HG03095 (cell line): ENCODE results near the gene NPC2.

Source experiments
- ATAC-seq: cut with Tn5 transposase; IDR thresholded peaks from one replicate; pipeline ENCODE4 v1.9.1; 2021; ENCODE audit warnings: moderate library complexity; ENCODE audit not compliant: unreplicated experiment

The NPC2 gene

GRCh38 chr14:74503291-74503937, 10.3 kb upstream of the NPC2 start:
- no peak for ATAC-seq

GRCh38 chr14:74502236-74503019, 9.3 kb upstream of the NPC2 start:
- no peak for ATAC-seq

GRCh38 chr14:74501691-74502090, 8.6 kb upstream of the NPC2 start:
- ATAC-seq, result no peak

- ATAC-seq, result no peak
These were observed 8.1 kb upstream of the NPC2 start for GRCh38 chr14:74501135-74501614.

- ATAC-seq, result no peak
These were observed 7.5 kb upstream of the NPC2 start for GRCh38 chr14:74500417-74501134.

- no peak for ATAC-seq
These were observed 2.3 kb upstream of the NPC2 start for GRCh38 chr14:74495356-74495755.

GRCh38 chr14:74493343-74494261, 497 bp upstream of the NPC2 start, which contains the start of gene ISCA2:
Gene ISCA2 (plus strand): TSS chr14:74493765. CDS start chr14:74493775, 10 bp downstream.
- peak; percentile 81 for ATAC-seq

GRCh38 chr14:74491956-74492775, 939 bp downstream of the NPC2 start:
- ATAC-seq, result no peak

- no peak for ATAC-seq
These were observed 2.6 kb downstream of the NPC2 start for GRCh38 chr14:74490486-74490885.

GRCh38 chr14:74488786-74489397, 4.2 kb downstream of the NPC2 start:
- ATAC-seq, result no peak

GRCh38 chr14:74486164-74486563, 6.9 kb downstream of the NPC2 start:
- no peak for ATAC-seq

- no peak for ATAC-seq
These were observed 9.8 kb downstream of the NPC2 start for GRCh38 chr14:74483321-74483720.

- ATAC-seq, result no peak
These were observed 10.5 kb downstream of the NPC2 start for GRCh38 chr14:74482571-74482970.

- ATAC-seq, result no peak
These were observed 13.1 kb downstream of the NPC2 start for GRCh38 chr14:74480046-74480445.

GRCh38 chr14:74478996-74479635, 14.0 kb downstream of the NPC2 start:
- ATAC-seq, result no peak

- no peak for ATAC-seq
These were observed 16.5 kb downstream of the NPC2 start for GRCh38 chr14:74476607-74477006.

- ATAC-seq, result no peak
These were observed 17.0 kb downstream of the NPC2 start for GRCh38 chr14:74476107-74476506.

GRCh38 chr14:74475678-74476077, 17.4 kb downstream of the NPC2 start:
- ATAC-seq, result no peak

- no peak for ATAC-seq
These were observed 18.7 kb downstream of the NPC2 start for GRCh38 chr14:74474376-74474775.
